ENCODE data around the gene MBD3.

DNA sequence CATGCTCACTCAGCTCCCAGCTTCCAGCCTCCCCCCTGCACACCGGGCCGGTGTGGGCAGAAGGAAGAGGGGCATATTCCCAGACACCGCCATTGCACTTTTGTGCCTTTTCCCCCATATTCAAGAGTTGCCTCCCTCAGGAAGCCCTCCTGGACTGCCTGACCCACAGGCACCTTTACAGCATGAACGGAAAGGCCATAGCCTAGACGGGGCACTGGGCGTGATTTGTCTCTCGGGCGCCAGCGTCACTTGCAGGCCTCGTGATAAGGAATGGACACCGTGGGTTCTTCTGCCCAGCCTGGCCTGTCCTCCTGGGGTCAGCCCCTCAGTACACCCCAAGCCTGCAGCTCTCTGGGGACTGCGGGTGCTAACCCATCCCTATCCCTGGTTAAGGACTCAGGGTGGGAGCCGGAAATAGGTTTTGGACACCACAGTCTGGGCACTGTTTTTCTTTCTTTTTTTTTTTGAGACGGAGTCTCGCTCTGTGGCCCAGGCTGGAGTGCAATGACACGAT lies 13.5 kb upstream of the MBD3 start:
- TF ChIP-seq, protein P1, sequence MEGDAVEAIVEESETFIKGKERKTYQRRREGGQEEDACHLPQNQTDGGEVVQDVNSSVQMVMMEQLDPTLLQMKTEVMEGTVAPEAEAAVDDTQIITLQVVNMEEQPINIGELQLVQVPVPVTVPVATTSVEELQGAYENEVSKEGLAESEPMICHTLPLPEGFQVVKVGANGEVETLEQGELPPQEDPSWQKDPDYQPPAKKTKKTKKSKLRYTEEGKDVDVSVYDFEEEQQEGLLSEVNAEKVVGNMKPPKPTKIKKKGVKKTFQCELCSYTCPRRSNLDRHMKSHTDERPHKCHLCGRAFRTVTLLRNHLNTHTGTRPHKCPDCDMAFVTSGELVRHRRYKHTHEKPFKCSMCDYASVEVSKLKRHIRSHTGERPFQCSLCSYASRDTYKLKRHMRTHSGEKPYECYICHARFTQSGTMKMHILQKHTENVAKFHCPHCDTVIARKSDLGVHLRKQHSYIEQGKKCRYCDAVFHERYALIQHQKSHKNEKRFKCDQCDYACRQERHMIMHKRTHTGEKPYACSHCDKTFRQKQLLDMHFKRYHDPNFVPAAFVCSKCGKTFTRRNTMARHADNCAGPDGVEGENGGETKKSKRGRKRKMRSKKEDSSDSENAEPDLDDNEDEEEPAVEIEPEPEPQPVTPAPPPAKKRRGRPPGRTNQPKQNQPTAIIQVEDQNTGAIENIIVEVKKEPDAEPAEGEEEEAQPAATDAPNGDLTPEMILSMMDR (IDR thresholded peaks at IDR 0.05; ENCODE audit: poor library complexity) = no peak
- TF ChIP-seq EZH2 (IDR thresholded peaks at IDR 0.05; ENCODE audit: borderline replicate concordance) = no peak
